GM19455 (cell line): ENCODE measurements around the gene ENTPD3.

Experiments
- ATAC-seq: cut with Tn5 transposase; IDR thresholded peaks from one replicate; pipeline ENCODE4 v1.9.1; 2021; ENCODE audit not compliant: unreplicated experiment

ENTPD3 gene, protein sequence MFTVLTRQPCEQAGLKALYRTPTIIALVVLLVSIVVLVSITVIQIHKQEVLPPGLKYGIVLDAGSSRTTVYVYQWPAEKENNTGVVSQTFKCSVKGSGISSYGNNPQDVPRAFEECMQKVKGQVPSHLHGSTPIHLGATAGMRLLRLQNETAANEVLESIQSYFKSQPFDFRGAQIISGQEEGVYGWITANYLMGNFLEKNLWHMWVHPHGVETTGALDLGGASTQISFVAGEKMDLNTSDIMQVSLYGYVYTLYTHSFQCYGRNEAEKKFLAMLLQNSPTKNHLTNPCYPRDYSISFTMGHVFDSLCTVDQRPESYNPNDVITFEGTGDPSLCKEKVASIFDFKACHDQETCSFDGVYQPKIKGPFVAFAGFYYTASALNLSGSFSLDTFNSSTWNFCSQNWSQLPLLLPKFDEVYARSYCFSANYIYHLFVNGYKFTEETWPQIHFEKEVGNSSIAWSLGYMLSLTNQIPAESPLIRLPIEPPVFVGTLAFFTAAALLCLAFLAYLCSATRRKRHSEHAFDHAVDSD

DNA sequence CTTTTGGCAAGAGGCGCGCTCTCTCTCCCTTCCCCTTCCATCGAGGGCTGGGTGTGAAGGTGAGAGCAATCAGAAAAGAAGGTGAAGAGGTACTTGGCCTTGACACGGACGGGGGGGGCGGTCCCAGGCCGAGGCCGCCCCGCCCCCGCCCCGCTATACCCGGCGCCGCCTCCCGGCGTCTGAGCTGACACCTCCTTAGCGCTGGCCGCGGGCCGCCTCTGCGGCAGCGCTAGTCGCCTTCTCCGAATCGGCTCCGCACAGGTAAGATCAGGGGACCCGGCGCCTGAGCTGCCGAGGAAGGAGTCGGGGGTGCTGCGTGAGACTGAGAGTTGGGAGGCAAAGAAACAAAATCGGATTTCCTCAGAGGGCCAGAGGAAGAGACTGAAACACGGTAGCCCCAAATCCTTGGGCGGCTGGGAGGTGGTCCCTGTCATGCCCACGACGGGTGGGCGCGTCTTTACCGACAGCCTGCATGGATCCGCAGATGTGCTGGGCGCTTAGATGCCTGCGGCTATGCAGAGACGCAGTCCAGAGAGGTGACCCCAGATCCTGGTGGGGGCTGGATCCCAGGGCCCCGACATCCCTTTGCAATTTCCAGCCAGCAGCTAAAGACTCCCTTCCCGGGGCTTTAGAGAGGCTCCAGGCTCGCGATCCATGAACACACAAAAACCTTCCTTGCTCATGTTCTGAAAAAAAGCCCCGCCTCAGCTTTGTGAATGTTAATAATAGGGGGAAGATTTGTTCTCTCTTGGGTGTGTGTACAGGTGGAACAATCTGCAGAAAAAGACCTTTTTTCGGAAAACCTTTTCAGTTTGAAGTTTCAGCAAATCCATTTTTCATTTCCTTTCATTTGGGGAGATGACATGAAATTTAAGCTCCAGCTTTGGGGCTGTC, at the start of gene ENTPD3:
TSS of gene ENTPD3 (plus strand) at position 184 of the 894 bp plus-strand sequence. CDS start 874 bp downstream, outside the sequence.
- ATAC-seq: no peak

GRCh38 chr3:40339871-40340270, 47.1 kb upstream of the ENTPD3 start:
- no peak for ATAC-seq

DNA sequence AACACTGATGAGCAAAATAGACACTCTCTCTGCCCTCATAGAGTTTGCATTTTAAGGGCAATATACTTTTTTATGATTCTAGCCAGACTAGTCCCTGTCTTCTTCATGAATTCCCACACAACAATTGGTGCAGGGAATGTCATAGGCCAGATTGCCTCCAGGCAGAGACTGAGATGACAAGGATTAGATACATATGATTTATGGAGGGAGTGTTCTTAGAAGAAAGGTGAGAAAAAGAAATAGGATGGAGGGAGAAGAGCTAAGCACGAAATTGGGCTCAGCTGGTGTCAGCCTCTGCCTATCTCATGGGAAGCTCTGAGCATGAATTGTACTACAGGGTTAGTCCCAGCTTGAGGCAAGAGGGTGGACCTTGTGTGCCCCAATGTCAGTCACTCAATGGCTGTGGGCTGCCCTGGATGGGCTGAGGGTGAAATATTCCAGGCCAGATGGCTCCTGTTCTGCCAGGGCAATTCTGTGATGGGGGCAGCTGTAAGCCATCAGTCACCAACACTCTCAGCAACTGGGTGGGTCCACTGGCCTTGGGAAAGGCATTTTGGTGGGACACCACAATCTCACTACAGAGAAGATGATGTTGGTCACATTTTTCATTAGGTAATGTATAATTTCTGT, 46.3 kb upstream of the ENTPD3 start:
- ATAC-seq: no peak

- no peak for ATAC-seq
Measured at GRCh38 chr3:40341671-40342070, 45.3 kb upstream of the ENTPD3 start.

DNA sequence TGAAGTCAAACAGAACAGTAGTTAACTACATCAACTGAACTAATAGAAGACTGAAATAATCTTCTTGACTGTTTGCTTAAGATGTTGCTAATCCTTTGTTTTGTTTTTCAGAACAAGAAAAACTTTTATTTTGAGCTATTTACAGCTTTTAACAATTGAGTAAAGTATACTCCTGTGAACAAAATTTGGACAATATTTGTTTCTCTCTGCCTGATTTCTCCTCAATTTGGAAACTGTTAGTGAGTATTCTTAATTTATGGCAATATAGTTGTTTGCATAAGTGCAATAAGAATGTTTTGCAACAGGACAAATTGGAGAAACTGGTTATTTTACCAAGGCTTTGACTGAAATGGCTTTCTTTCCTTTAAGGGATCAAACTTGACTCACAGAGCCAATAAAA, 36.5 kb upstream of the ENTPD3 start:
- no peak for ATAC-seq

DNA sequence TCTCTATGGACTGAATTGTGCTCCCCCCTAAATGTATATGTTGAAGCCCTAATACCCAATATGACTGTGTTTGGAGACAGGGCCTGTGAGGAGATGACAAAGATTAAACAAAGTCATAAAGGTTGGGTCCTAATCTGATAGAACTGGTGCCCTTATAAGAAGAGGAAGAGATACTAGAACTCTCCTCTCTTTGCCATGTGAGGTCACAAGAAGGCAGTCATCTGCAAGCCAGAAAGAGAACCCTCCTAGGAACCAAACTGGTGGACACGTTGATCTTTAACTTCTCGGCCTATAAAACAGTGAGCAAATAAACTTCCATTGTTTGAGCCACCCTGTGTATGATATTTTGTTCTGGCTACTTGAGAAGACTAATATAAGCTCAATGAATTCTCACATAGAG, 31.6 kb upstream of the ENTPD3 start:
- ATAC-seq: no peak

GRCh38 chr3:40358454-40358853, 28.5 kb upstream of the ENTPD3 start:
- no peak for ATAC-seq

- no peak for ATAC-seq
Measured at GRCh38 chr3:40363674-40364073, 23.3 kb upstream of the ENTPD3 start.

- no peak for ATAC-seq
Measured at GRCh38 chr3:40366203-40367162, 20.5 kb upstream of the ENTPD3 start.

- ATAC-seq: no peak
Measured at GRCh38 chr3:40369716-40370115, 17.3 kb upstream of the ENTPD3 start.

GRCh38 chr3:40377822-40378221, 9.2 kb upstream of the ENTPD3 start:
- ATAC-seq: no peak

- ATAC-seq: no peak
Measured at GRCh38 chr3:40379674-40380306, 7.2 kb upstream of the ENTPD3 start.

GRCh38 chr3:40381904-40382616, 4.9 kb upstream of the ENTPD3 start:
- no peak for ATAC-seq

DNA sequence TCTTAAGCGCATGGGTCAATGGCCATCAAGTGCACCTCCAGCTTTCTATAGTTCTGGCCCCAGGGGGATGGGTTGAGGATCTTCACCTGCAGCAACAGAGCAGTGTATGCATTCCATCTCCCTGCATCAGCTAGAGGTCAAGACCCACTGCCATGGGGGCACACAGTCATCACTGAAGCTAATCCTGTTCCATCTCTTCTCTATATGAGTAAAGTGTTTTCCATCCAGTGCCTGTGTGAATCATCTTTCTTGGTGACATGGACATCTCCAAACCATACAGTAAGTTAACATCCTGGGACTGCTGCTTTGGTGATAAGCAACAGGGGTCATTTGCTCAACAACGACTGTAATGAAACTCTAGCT, 4.4 kb upstream of the ENTPD3 start:
- ATAC-seq: no peak

GRCh38 chr3:40386213-40386612, 771 bp upstream of the ENTPD3 start:
- no peak for ATAC-seq

GRCh38 chr3:40387895-40388254, 891 bp downstream of the ENTPD3 start:
- no peak for ATAC-seq

- no peak for ATAC-seq
Measured at GRCh38 chr3:40396406-40396805, 9.4 kb downstream of the ENTPD3 start.

GRCh38 chr3:40397129-40397528, 10.1 kb downstream of the ENTPD3 start:
- no peak for ATAC-seq

- ATAC-seq: no peak
Measured at GRCh38 chr3:40397912-40398311, 10.9 kb downstream of the ENTPD3 start.
